Measurements from ENCODE around the gene PHPT1. TPM values are rescaled to one million over a fixed set of nuclear protein-coding genes. Genes with fewer than 3 reads are reported as not detected.
"Not testable (repeated sequence)": the region's sequence is repeated elsewhere in the genome, so short reads cannot be mapped to it uniquely, and the experiment has no call there.

The PHPT1 gene
- total and polyA plus RNA-seq, 11 donors: 225 to 717 (median 266) TPM

GRCh38 chr9:136837146-136837855 is 11.9 kb upstream of the PHPT1 start:
- ATAC-seq (no peak), DNase-seq (no peak)
- H3K4me1 ChIP-seq: peaks cover 0 to 19% (median 9%) of the 10 kb centered on the region in 12 donors
- TF ChIP-seq POLR2A (IDR thresholded peaks at IDR 0.05) (no peak), CTCF (IDR thresholded peaks at IDR 0.05) (no peak)
- H3K27ac ChIP-seq: no peak overlapping the region
- intact Hi-C loops (cut with DNase I): loop anchor here in 1 of 10 donors (5.0 kb wide), 1 partner anchor 35 kb away; no protein-coding TSS in a partner anchor
- WGBS, 4 donors: 85 to 93% (median 91%) methylated on average over 8 to 27 of the region's 27 CpGs
- no peak overlapping the region for H3K4me3 ChIP-seq
- no peaks in the 10 kb centered on the region for H3K9me3 ChIP-seq
- H3K36me3 ChIP-seq: peaks cover 0 to 66% (median 29%) of the 10 kb centered on the region in 9 donors
- H3K27me3 ChIP-seq: no peaks in the 10 kb centered on the region

- not testable (repeated sequence) for H3K27me3 ChIP-seq, H3K4me3 ChIP-seq, H3K9me3 ChIP-seq, H3K27ac ChIP-seq, DNase-seq, ATAC-seq
- peaks cover 0 to 25% (median 13%) of the 10 kb centered on the region in 12 donors for H3K4me1 ChIP-seq
- peaks cover 0 to 61% (median 23%) of the 10 kb centered on the region in 9 donors for H3K36me3 ChIP-seq
- WGBS, 4 donors: 91 to 93% (median 92%) methylated on average over 12 to 15 of the region's 15 CpGs
- intact Hi-C loops (cut with DNase I): loop anchor here in 1 of 10 donors (5.0 kb wide), 1 partner anchor 36 kb away; no protein-coding TSS in a partner anchor
These were observed 11.3 kb upstream of the PHPT1 start for GRCh38 chr9:136837856-136838277.

GRCh38 chr9:136838314-136839228 is 10.6 kb upstream of the PHPT1 start:
- peaks cover 0 to 10% (median 0%) of the 10 kb centered on the region in 9 donors for H3K27me3 ChIP-seq
- H3K9me3 ChIP-seq: no peaks in the 10 kb centered on the region
- peaks cover 0 to 56% (median 22%) of the 10 kb centered on the region in 9 donors for H3K36me3 ChIP-seq
- no peak for TF ChIP-seq CTCF (IDR thresholded peaks at IDR 0.05)
- TF ChIP-seq POLR2A (IDR thresholded peaks at IDR 0.05): no peak
- peaks cover 5 to 32% (median 20%) of the 10 kb centered on the region in 12 donors for H3K4me1 ChIP-seq
- 81 to 89% (median 87%) methylated on average over 15 to 29 of the region's 29 CpGs for WGBS, 4 donors
- H3K4me3 ChIP-seq: no peak overlapping the region
- ATAC-seq (no peak), DNase-seq (no peak)
- intact Hi-C loops (cut with DNase I): loop anchor here in 1 of 10 donors (5.0 kb wide), 1 partner anchor 36 kb away; no protein-coding TSS in a partner anchor
- H3K27ac ChIP-seq: no peak overlapping the region

- no peak overlapping the region for H3K4me3 ChIP-seq
- ATAC-seq (no peak), DNase-seq (no peak)
- intact Hi-C loops (cut with DNase I): loop anchor here in 5 of 10 donors (5.0 to 10.0 kb wide), 4 partner anchors 37 to 195 kb away; partner anchors contain the start of genes CCDC183 (in 2 of the 5), FUT7 (in 2 of the 5), TMEM141 (in 2 of the 5) and FBXW5 (in 1 of the 5)
- H3K9me3 ChIP-seq: no peaks in the 10 kb centered on the region
- peaks cover 0 to 19% (median 5%) of the 10 kb centered on the region in 9 donors for H3K27me3 ChIP-seq
- peaks cover 10 to 41% (median 27%) of the 10 kb centered on the region in 12 donors for H3K4me1 ChIP-seq
- no peak overlapping the region for H3K27ac ChIP-seq
- peaks cover 0 to 55% (median 16%) of the 10 kb centered on the region in 9 donors for H3K36me3 ChIP-seq
- TF ChIP-seq CTCF (IDR thresholded peaks at IDR 0.05) (no peak), POLR2A (IDR thresholded peaks at IDR 0.05) (no peak)
- 87 to 89% (median 88%) methylated on average over 18 to 36 of the region's 36 CpGs for WGBS, 4 donors
These were observed 9.7 kb upstream of the PHPT1 start for GRCh38 chr9:136839229-136840139.
